Adrenal gland (tissue), 5 donors: ENCODE data around the gene ADAM19.

Source experiments
- POLR2A ChIP-seq, 2 donors: fragments of 450-650 bp; IDR thresholded peaks; one replicate each; pipeline ENCODE4 v1.6.1; 2017; ENCODE audit warnings: antibody characterized with exemption in 2 of 2, mild to moderate bottlenecking in 2 of 2, moderate library complexity in 1 of 2
- TF ChIP-seq, protein P1 (sequence below), 6 experiments: fragments of 450-650 bp in 4 of 6; fragments of 200-600 bp in 2 of 6; sonication (generic) in 1 of 6; IDR thresholded peaks; 1 replicate in 5 of 6; 2 replicates in 1 of 6; pipeline versions ENCODE4 v1.5.1 to v1.8.0; 2016 to 2021; ENCODE audit warnings: antibody characterized with exemption in 6 of 6, mild to moderate bottlenecking in 2 of 6, moderate library complexity in 1 of 6
- donor health status: DM: no; HTN: no; CAD: no.

DNA sequence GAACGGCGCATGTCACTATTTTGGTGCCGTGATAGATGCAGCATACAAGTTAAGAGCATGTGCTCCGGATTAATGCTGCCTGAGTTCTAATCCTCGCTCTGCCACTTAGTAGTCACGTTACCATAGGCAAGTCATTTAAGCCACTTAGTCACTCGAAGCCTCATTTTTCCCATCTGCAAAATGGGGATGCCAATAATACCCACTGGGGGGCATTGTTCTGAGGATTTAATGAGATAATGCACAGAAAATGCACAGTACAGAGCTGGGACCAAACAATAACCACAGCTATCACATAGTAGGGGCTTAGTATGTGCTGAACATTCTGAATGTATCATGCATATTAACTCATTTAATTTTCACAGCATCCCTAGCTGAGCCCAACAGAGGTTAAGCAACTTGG lies 106.5 kb downstream of the ADAM19 start:
- TF ChIP-seq POLR2A (IDR thresholded peaks at IDR 0.05) = no peak
- TF ChIP-seq, protein P1, sequence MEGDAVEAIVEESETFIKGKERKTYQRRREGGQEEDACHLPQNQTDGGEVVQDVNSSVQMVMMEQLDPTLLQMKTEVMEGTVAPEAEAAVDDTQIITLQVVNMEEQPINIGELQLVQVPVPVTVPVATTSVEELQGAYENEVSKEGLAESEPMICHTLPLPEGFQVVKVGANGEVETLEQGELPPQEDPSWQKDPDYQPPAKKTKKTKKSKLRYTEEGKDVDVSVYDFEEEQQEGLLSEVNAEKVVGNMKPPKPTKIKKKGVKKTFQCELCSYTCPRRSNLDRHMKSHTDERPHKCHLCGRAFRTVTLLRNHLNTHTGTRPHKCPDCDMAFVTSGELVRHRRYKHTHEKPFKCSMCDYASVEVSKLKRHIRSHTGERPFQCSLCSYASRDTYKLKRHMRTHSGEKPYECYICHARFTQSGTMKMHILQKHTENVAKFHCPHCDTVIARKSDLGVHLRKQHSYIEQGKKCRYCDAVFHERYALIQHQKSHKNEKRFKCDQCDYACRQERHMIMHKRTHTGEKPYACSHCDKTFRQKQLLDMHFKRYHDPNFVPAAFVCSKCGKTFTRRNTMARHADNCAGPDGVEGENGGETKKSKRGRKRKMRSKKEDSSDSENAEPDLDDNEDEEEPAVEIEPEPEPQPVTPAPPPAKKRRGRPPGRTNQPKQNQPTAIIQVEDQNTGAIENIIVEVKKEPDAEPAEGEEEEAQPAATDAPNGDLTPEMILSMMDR (IDR thresholded peaks at IDR 0.05) = no peak
